IPS-18c (cell line): Measurements from ENCODE around the gene CSRP3.

ENCODE experiments used
- H3K4me3 ChIP-seq: 2 replicates; pipeline ENCODE4 v1.7.0; 2013; ENCODE audit warnings: low read depth, mild to moderate bottlenecking, low read length, moderate library complexity; ENCODE audit not compliant: insufficient read depth
- H3K9me3 ChIP-seq: one replicate; pipeline ENCODE4 v1.6.1; 2013; ENCODE audit warnings: mild to moderate bottlenecking, low read length, moderate library complexity; ENCODE audit not compliant: control insufficient read depth, insufficient read depth

CSRP3 gene

GRCh38 chr11:19232910-19233503 lies 31.2 kb upstream of the CSRP3 start:
- H3K9me3 ChIP-seq = no peaks in the 10 kb centered on the region
- no peak overlapping the region for H3K4me3 ChIP-seq

- no peaks in the 10 kb centered on the region for H3K9me3 ChIP-seq
- H3K4me3 ChIP-seq = no peak overlapping the region
Observed at GRCh38 chr11:19229671-19230070, 27.9 kb upstream of the CSRP3 start.

GRCh38 chr11:19228968-19229367 lies 27.2 kb upstream of the CSRP3 start:
- no peaks in the 10 kb centered on the region for H3K9me3 ChIP-seq
- H3K4me3 ChIP-seq = no peak overlapping the region

GRCh38 chr11:19226378-19227195 lies 24.8 kb upstream of the CSRP3 start:
- Histone ChIP-seq H3K4me3 (no peak overlapping the region), H3K9me3 (no peaks in the 10 kb centered on the region)

GRCh38 chr11:19225581-19225980 lies 23.8 kb upstream of the CSRP3 start:
- no peaks in the 10 kb centered on the region for H3K9me3 ChIP-seq
- no peak overlapping the region for H3K4me3 ChIP-seq

- Histone ChIP-seq H3K4me3 (no peak overlapping the region), H3K9me3 (no peaks in the 10 kb centered on the region)
Observed at GRCh38 chr11:19225123-19225522, 23.3 kb upstream of the CSRP3 start.

GRCh38 chr11:19220903-19221724 lies 19.3 kb upstream of the CSRP3 start:
- H3K9me3 ChIP-seq = no peaks in the 10 kb centered on the region
- no peak overlapping the region for H3K4me3 ChIP-seq

GRCh38 chr11:19218786-19219460 lies 17.1 kb upstream of the CSRP3 start:
- H3K9me3 ChIP-seq = no peaks in the 10 kb centered on the region
- H3K4me3 ChIP-seq = no peak overlapping the region

- no peak overlapping the region for H3K4me3 ChIP-seq
- no peaks in the 10 kb centered on the region for H3K9me3 ChIP-seq
Observed at GRCh38 chr11:19218216-19218615, 16.4 kb upstream of the CSRP3 start.

GRCh38 chr11:19216709-19217374 lies 15.1 kb upstream of the CSRP3 start:
- no peaks in the 10 kb centered on the region for H3K9me3 ChIP-seq
- no peak overlapping the region for H3K4me3 ChIP-seq

GRCh38 chr11:19216021-19216420 lies 14.2 kb upstream of the CSRP3 start:
- Histone ChIP-seq H3K9me3 (no peaks in the 10 kb centered on the region), H3K4me3 (no peak overlapping the region)

GRCh38 chr11:19209617-19210370 lies 8.0 kb upstream of the CSRP3 start:
- Histone ChIP-seq H3K4me3 (no peak overlapping the region), H3K9me3 (no peaks in the 10 kb centered on the region)

GRCh38 chr11:19208959-19209546 lies 7.3 kb upstream of the CSRP3 start:
- no peaks in the 10 kb centered on the region for H3K9me3 ChIP-seq

GRCh38 chr11:19208181-19208580 lies 6.4 kb upstream of the CSRP3 start:
- Histone ChIP-seq H3K9me3 (no peaks in the 10 kb centered on the region), H3K4me3 (no peak overlapping the region)

More at GRCh38 chr11:19208959-19209546, 7.3 kb upstream of the CSRP3 start:
- no peak overlapping the region for H3K4me3 ChIP-seq

- no peaks in the 10 kb centered on the region for H3K9me3 ChIP-seq
- no peak overlapping the region for H3K4me3 ChIP-seq
Observed at GRCh38 chr11:19204836-19205235, 3.1 kb upstream of the CSRP3 start.
